MCF 10A (cell line): ENCODE data around the gene MOV10L1. TPM values are rescaled to one million over a fixed set of nuclear protein-coding genes. Genes with fewer than 3 reads are reported as not detected.

Source experiments
- BruUV-seq: library from RNA; stranded (reverse); fragments of 400-500 nt; replicated peaks from 2 replicates; lab custom pipeline; 2021; lab: Mats Ljungman, UMichigan
- CTCF ChIA-PET: fragments of 300-600 bp; sonication (Branson Sonifier 250); formaldehyde crosslinking; extraction: SDS; loops from one replicate; lab custom pipeline; 2021; ENCODE audit warnings: antibody characterized with exemption, inconsistent platforms; lab: Yijun Ruan, JAX
- POLR2A ChIA-PET: fragments of 300-600, 350-650 bp; sonication (Branson Sonifier 250); formaldehyde crosslinking; extraction: SDS; loops from one replicate; lab custom pipeline; 2020; ENCODE audit warnings: antibody characterized with exemption, inconsistent platforms; lab: Yijun Ruan, JAX
- DNase-seq: peaks from one replicate; pipeline ENCODE4 v3.0.0-alpha.2; 2018; ENCODE audit not compliant: unreplicated experiment
- H3K27ac Mint-ChIP-seq: one replicate; pipeline ENCODE4 v1.8.0; 2022; ENCODE audit warnings: mild to moderate bottlenecking, low read depth, mixed read lengths; ENCODE audit not compliant: unreplicated experiment
- H3K27me3 Mint-ChIP-seq: one replicate; pipeline ENCODE4 v1.8.0; 2022; ENCODE audit warnings: mixed read lengths; ENCODE audit not compliant: insufficient read depth, unreplicated experiment
- H3K36me3 Mint-ChIP-seq: one replicate; pipeline ENCODE4 v1.8.0; 2022; ENCODE audit warnings: mild to moderate bottlenecking, moderate library complexity, mixed read lengths; ENCODE audit not compliant: insufficient read depth, unreplicated experiment
- H3K4me1 Mint-ChIP-seq: one replicate; pipeline ENCODE4 v1.8.0; 2022; ENCODE audit warnings: mixed read lengths; ENCODE audit not compliant: insufficient read depth, unreplicated experiment
- H3K4me3 Mint-ChIP-seq: one replicate; pipeline ENCODE4 v1.8.0; 2022; ENCODE audit warnings: mild to moderate bottlenecking, moderate library complexity, mixed read lengths; ENCODE audit not compliant: unreplicated experiment
- H3K9me3 Mint-ChIP-seq: one replicate; pipeline ENCODE4 v1.8.0; 2022; ENCODE audit warnings: mixed read lengths; ENCODE audit not compliant: unreplicated experiment
- intact Hi-C: fragments of 100-400 bp; cut with micrococcal nuclease; formaldehyde crosslinking; loops from 2 replicates; pipeline ENCODE4 v1.14.1; 2022
- total RNA-seq: library from RNA; stranded (reverse); gene quantifications from 2 replicates; pipeline ENCODE4 v1.2.3, GENCODE V29; 2022
- TF ChIP-seq, protein P1 (sequence below): fragments of 200-600 bp; IDR thresholded peaks from one replicate; pipeline ENCODE4 v1.8.0; 2022; ENCODE audit warnings: antibody characterized with exemption, mild to moderate bottlenecking; ENCODE audit not compliant: unreplicated experiment

The MOV10L1 gene
- total RNA-seq, 1 experiment from 2014 or later = not detected

DNA sequence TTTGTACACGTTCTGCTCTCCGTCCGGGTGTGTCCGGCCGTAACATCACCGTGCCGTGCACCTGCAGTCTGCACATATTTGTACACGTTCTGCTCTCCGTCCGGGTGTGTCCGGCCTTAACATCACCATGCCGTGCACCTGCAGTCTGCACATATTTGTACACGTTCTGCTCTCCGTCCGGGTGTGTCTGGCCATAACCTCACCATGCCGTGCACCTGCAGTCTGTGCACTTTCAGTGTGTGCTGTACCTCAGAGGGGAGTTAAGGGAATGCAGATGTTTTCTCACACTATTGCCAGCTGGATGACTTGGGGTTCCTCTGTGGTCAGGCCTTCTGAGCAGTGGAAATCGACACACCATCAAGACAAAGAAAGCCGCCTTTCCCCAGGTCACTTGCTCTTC, 35.9 kb upstream of the MOV10L1 start:
- no peak for DNase-seq
- intact Hi-C loops = no loop called here
- Mint-ChIP-seq H3K27me3 (no peaks in the 10 kb centered on the region), H3K4me1 (no peaks in the 10 kb centered on the region), H3K36me3 (no peaks in the 10 kb centered on the region), H3K4me3 (no peak overlapping the region), H3K27ac (no peak overlapping the region), H3K9me3 (no peaks in the 10 kb centered on the region)
- CTCF ChIA-PET = interaction anchor here (1.1 kb wide), 1 partner anchor 123 kb away, joined by 4 read pairs; no protein-coding TSS in a partner anchor
- BruUV-seq = no TSS peak
- POLR2A ChIA-PET = no interaction called here
- TF ChIP-seq, protein P1, sequence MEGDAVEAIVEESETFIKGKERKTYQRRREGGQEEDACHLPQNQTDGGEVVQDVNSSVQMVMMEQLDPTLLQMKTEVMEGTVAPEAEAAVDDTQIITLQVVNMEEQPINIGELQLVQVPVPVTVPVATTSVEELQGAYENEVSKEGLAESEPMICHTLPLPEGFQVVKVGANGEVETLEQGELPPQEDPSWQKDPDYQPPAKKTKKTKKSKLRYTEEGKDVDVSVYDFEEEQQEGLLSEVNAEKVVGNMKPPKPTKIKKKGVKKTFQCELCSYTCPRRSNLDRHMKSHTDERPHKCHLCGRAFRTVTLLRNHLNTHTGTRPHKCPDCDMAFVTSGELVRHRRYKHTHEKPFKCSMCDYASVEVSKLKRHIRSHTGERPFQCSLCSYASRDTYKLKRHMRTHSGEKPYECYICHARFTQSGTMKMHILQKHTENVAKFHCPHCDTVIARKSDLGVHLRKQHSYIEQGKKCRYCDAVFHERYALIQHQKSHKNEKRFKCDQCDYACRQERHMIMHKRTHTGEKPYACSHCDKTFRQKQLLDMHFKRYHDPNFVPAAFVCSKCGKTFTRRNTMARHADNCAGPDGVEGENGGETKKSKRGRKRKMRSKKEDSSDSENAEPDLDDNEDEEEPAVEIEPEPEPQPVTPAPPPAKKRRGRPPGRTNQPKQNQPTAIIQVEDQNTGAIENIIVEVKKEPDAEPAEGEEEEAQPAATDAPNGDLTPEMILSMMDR = no peak

DNA sequence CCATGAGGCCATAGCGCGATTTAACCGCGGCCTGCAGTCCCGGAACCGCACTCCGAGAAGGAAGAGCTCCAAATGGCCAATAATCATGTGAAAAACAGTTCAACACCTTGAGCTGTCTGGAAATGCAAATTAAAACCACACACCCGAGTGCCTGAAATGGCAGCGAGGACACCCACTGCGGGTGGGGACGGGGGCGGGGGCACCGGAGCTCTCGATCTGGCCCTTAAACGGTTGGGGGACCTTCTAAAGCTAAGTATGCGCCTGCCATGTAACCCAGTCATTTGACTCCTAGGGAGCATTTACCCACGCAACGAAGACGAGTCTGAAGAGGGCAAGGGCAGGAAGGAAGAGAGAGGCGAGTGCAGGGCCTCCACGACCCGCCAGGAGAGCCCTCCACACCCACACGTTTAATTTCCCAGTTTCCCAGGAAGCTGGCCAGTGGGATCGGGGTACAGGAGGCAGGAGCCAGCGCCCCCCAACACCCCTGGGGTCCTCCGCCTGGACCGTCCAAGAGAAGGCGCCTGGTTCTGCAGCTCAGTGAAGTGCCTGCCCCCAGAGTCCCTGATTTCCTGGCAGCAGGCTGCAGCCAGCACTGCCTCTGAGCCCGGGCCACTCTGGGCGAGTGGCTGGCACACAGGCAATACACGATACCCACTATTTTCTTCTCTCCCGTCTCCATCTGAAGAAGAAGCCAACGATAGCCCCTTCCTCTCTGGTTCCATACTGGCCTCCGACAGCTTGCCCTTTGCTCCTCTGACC, 33.4 kb upstream of the MOV10L1 start:
- intact Hi-C loops = no loop called here
- CTCF ChIA-PET = interaction anchor here (0.5 kb wide), 1 partner anchor 482 kb away, joined by 3 read pairs; no protein-coding TSS in a partner anchor
- POLR2A ChIA-PET = interaction anchor here (1.4 kb wide), 1 partner anchor 29 kb away, joined by 3 read pairs; no protein-coding TSS in a partner anchor

DNA sequence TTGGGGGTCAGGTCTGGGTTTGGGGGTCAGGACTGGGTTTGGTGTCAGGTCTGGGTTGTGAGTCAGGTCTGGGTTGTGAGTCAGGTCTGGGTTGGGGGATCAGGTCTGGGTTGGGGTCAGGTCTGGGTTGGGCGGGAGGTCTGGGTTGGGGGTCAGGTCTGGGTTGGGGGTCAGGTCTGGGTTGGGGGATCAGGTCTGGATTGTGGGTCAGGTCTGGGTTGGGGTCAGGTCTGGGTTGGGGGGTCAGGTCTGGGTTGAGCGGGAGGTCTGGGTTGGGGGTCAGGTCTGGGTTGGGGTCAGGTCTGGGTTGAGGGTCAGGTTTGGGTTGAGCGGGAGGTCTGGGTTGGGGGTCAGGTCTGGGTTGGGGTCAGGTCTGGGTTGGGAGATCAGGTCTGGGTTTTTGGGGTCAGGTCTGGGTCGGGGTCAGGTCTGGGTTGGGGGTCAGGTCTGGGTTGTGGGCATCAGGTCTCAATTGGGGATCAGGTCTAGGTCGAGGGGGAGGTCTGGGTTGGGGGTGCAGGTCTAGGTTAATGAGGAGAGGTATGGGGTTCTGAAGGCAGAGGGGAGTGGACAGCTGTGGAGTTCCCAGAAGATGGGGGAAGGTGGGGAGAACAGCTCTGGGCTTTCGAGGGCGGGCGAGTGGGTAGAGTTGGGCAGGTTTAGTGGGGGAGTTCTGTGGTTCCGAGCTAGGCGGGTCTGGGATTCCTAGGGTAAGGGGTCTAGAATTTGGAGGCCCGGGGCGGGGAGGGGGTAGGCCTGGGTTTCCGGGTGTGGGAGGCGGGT, 32.3 kb upstream of the MOV10L1 start:
- ChIA-PET POLR2A (no interaction called here), CTCF (no interaction called here)
- no peak overlapping the region for H3K4me3 Mint-ChIP-seq
- TF ChIP-seq, protein P1 = no peak
- H3K27ac Mint-ChIP-seq = no peak overlapping the region
- no TSS peak for BruUV-seq
- no peaks in the 10 kb centered on the region for H3K9me3 Mint-ChIP-seq
- intact Hi-C loops = no loop called here
- H3K4me1 Mint-ChIP-seq = no peaks in the 10 kb centered on the region
- no peak for DNase-seq
- no peaks in the 10 kb centered on the region for H3K27me3 Mint-ChIP-seq
- H3K36me3 Mint-ChIP-seq = no peaks in the 10 kb centered on the region

More for the DNA sequence above, 33.4 kb upstream of the MOV10L1 start:
- Mint-ChIP-seq H3K27me3 (no peaks in the 10 kb centered on the region), H3K9me3 (no peaks in the 10 kb centered on the region), H3K27ac (no peak overlapping the region), H3K4me3 (no peak overlapping the region), H3K36me3 (no peaks in the 10 kb centered on the region), H3K4me1 (no peaks in the 10 kb centered on the region)
- TF ChIP-seq, protein P1 = no peak
- BruUV-seq = no TSS peak
- no peak for DNase-seq
